Trophoblast cell (in vitro differentiated cells and primary cell): ENCODE measurements around the gene OGFOD2.

ENCODE experiments used
- DNase-seq, 2 donors: peaks; one replicate each; pipeline ENCODE4 v3.0.0-alpha.2; 2016
- H2AFZ ChIP-seq: 2 replicates; pipeline ENCODE4 v1.6.1; 2013; ENCODE audit warnings: low read length, moderate library complexity, mild to moderate bottlenecking; ENCODE audit not compliant: insufficient read depth, poor library complexity
- H2AK5ac ChIP-seq: 2 replicates; pipeline ENCODE4 v1.6.1; 2013; ENCODE audit warnings: mild to moderate bottlenecking, low read length
- H2BK120ac ChIP-seq: 2 replicates; pipeline ENCODE4 v1.6.1; 2013; ENCODE audit warnings: low read length, mild to moderate bottlenecking, moderate library complexity; ENCODE audit not compliant: insufficient read depth, poor library complexity
- H2BK12ac ChIP-seq: 2 replicates; pipeline ENCODE4 v1.6.1; 2013; ENCODE audit warnings: mild to moderate bottlenecking, low read length, moderate library complexity
- H2BK5ac ChIP-seq: 2 replicates; pipeline ENCODE4 v1.6.1; 2013; ENCODE audit warnings: low read length, low read depth, moderate library complexity, mild to moderate bottlenecking; ENCODE audit not compliant: poor library complexity
- H3K14ac ChIP-seq: 2 replicates; pipeline ENCODE4 v1.6.1; 2013; ENCODE audit warnings: mild to moderate bottlenecking, low read length
- H3K18ac ChIP-seq: 2 replicates; pipeline ENCODE4 v1.6.1; 2013; ENCODE audit warnings: mild to moderate bottlenecking, low read length
- H3K23ac ChIP-seq: 2 replicates; pipeline ENCODE4 v1.6.1; 2013; ENCODE audit warnings: low read length
- H3K27ac ChIP-seq: 2 replicates; pipeline ENCODE4 v1.5.1; 2013; ENCODE audit warnings: low read depth, mild to moderate bottlenecking, inconsistent platforms, low read length, moderate library complexity
- H3K27me3 ChIP-seq: 2 replicates; pipeline ENCODE4 v1.6.1; 2013; ENCODE audit warnings: inconsistent platforms, mild to moderate bottlenecking, low read length, moderate library complexity; ENCODE audit not compliant: insufficient read depth
- H3K36me3 ChIP-seq, 2 experiments: 1 replicate in 1 of 2; 2 replicates in 1 of 2; pipeline ENCODE4 v1.6.1; 2013; ENCODE audit warnings: low read length in 2 of 2, mild to moderate bottlenecking in 2 of 2, moderate library complexity in 1 of 2; ENCODE audit not compliant: insufficient read depth in 2 of 2, control insufficient read depth in 1 of 2
- H3K4ac ChIP-seq: 2 replicates; pipeline ENCODE4 v1.6.1; 2013; ENCODE audit warnings: low read depth, mild to moderate bottlenecking, low read length, moderate library complexity
- H3K4me1 ChIP-seq, 2 experiments: 1 replicate in 1 of 2; 2 replicates in 1 of 2; pipeline ENCODE4 v1.6.1; 2013; ENCODE audit warnings: low read length in 2 of 2, mild to moderate bottlenecking in 2 of 2, moderate library complexity in 1 of 2; ENCODE audit not compliant: insufficient read depth in 2 of 2, control insufficient read depth in 1 of 2
- H3K4me2 ChIP-seq: 2 replicates; pipeline ENCODE4 v1.6.1; 2013; ENCODE audit warnings: inconsistent platforms, mild to moderate bottlenecking, low read length, moderate library complexity
- H3K4me3 ChIP-seq: 2 replicates; pipeline ENCODE4 v1.5.1; 2013; ENCODE audit warnings: mild to moderate bottlenecking, low read depth, low read length, inconsistent platforms
- H3K79me1 ChIP-seq: one replicate; pipeline ENCODE4 v1.6.1; 2013; ENCODE audit warnings: low read length
- H3K79me2 ChIP-seq: 2 replicates; pipeline ENCODE4 v1.6.1; 2013; ENCODE audit warnings: low read length, mild to moderate bottlenecking; ENCODE audit not compliant: control insufficient read depth, insufficient read depth, poor library complexity
- H3K9ac ChIP-seq: 2 replicates; pipeline ENCODE4 v1.6.1; 2013; ENCODE audit warnings: mild to moderate bottlenecking, low read length
- H3K9me3 ChIP-seq: 2 replicates; pipeline ENCODE4 v1.6.1; 2013; ENCODE audit warnings: low read depth, mild to moderate bottlenecking, control low read depth, inconsistent platforms, low read length; ENCODE audit not compliant: insufficient read depth
- H4K12ac ChIP-seq: 2 replicates; pipeline ENCODE4 v1.6.1; 2013; ENCODE audit warnings: low read depth, mild to moderate bottlenecking, low read length, moderate library complexity
- H4K8ac ChIP-seq: 2 replicates; pipeline ENCODE4 v1.6.1; 2013; ENCODE audit warnings: low read depth, mild to moderate bottlenecking, low read length, moderate library complexity
- H4K91ac ChIP-seq: one replicate; pipeline ENCODE4 v1.6.1; 2013; ENCODE audit warnings: low read depth, mild to moderate bottlenecking, low read length, moderate library complexity
- WGBS: extraction: QIAGEN DNeasy Blood & Tissue Kit; methylation state at CpG from one replicate; pipeline ENCODE4 v1.1.7; 2013; ENCODE audit warnings: missing lambda C conversion rate; ENCODE audit not compliant: insufficient read length, insufficient coverage; ENCODE audit errors: extremely low coverage; 5-methylcytosine and 5-hydroxymethylcytosine counted together

OGFOD2 gene

DNA sequence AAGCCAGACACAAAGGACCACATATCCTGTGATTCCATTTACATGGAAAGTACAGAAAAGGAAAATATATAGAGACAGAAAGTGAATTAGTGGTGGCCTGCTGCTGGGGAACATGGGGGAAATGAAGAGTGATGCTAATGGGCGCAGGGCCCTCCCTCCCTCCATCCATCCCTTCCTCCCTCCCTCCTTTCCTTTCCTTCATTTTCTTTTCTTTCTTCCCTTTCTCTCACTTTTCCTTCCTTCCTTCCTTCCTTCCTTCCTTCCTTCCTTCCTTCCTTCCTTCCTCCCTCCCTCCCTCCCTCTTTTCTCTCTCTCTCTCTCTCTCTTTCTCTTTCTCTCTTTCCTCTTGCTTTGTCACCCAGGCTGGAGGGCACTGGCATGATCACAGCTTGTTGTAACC, 42.7 kb downstream of the OGFOD2 start:
- Histone ChIP-seq H3K27me3 (no peaks in the 10 kb centered on the region), H3K36me3 (no peaks in the 10 kb centered on the region), H3K4me1 (no peaks in the 10 kb centered on the region), H3K4me3 (no peak overlapping the region), H2BK120ac (no peak overlapping the region), H2AFZ (no peak overlapping the region), H4K8ac (no peak overlapping the region), H3K79me2 (no peaks in the 10 kb centered on the region), H3K4ac (no peak overlapping the region), H3K9me3 (no peaks in the 10 kb centered on the region), H2BK12ac (no peak overlapping the region), H3K23ac (no peak overlapping the region), H3K79me1 (no peaks in the 10 kb centered on the region), H3K9ac (no peak overlapping the region), H3K18ac (no peak overlapping the region), H3K4me2 (no peak overlapping the region), H4K91ac (no peak overlapping the region), H2AK5ac (no peak overlapping the region), H2BK5ac (no peak overlapping the region), H4K12ac (no peak overlapping the region), H3K14ac (no peak overlapping the region), H3K27ac (no peak overlapping the region)
- no CpG with 5 or more reads among the region's 1 CpG for WGBS
- DNase-seq: no peak

DNA sequence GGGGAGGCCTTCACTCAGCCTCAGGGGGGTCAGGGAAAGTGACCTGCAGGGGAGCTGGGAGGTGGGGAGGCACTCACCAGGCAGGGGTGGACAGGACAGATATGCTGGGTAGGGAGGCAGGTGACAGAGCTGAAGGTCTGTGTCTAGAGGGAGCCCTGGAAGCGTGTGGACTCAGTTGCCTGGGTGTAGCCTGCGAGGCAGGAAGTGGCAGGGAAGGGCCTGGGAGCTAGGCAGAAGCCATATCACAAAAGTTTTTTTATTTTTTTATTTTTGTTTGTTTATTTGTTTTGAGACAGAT, 44.7 kb downstream of the OGFOD2 start:
- Histone ChIP-seq H2BK12ac (no peak overlapping the region), H2BK5ac (no peak overlapping the region), H4K12ac (no peak overlapping the region), H3K23ac (no peak overlapping the region), H3K14ac (no peak overlapping the region), H3K79me2 (no peaks in the 10 kb centered on the region), H2BK120ac (no peak overlapping the region), H3K4me2 (no peak overlapping the region), H3K4me1 (no peaks in the 10 kb centered on the region), H2AK5ac (no peak overlapping the region), H2AFZ (no peak overlapping the region), H3K36me3 (no peaks in the 10 kb centered on the region), H3K4ac (no peak overlapping the region), H3K27me3 (no peaks in the 10 kb centered on the region), H3K4me3 (no peak overlapping the region), H3K9me3 (peaks cover 3% of the 10 kb centered on the region), H3K18ac (no peak overlapping the region), H4K91ac (peak overlapping the region; percentile 33), H4K8ac (no peak overlapping the region), H3K79me1 (no peaks in the 10 kb centered on the region), H3K27ac (no peak overlapping the region), H3K9ac (no peak overlapping the region)
- no CpG with 5 or more reads among the region's 2 CpGs for WGBS
- DNase-seq: no peak

DNA sequence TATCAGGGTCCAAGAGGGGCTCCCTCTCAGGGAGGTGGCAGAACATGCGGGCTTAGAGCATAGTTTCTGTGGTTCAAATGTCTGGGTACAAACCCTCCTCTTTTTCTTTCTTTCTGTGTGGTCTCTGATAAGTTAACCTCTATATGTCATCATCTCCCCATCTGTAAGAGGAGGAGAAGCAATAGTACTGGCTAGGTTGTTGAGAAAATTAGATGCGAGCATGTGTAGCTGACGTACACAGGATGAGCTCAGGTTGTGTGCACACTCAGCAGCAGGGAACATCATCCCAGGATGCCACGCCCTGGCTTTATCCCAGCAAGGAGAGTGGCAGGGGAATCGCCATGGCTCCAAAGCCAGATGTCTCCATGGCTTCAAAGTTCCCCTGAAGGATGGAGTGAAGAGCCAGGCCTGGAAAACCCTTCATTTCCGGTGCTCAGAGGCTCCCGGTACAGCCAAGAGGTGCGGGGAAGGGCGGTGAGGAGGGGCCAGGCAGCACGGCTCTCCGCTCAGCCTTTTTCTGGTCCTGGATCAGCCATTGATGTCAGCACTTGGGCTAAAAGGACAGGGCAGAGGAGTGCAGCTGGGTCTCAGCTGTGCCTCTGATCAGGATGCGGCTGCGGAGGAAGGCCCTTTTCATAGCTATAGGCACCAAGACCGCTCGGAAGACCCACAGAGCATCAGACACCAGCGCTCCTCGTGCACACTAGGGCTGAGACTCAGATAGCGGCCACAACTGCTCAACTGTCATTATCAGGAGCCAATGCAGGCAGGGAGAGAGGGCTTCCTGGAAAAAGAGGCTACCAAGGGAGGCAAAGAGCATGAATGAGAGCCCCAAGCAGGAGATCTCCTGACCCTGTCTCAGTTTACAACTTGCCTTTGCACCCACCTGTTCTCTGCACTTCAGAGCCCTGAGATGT, 46.9 kb downstream of the OGFOD2 start:
- H3K4me3 ChIP-seq: no peak overlapping the region
- no peak overlapping the region for H3K27ac ChIP-seq
- H4K8ac ChIP-seq: no peak overlapping the region
- H2AFZ ChIP-seq: no peak overlapping the region
- no peak overlapping the region for H2AK5ac ChIP-seq
- no peak overlapping the region for H4K12ac ChIP-seq
- H3K23ac ChIP-seq: no peak overlapping the region
- H2BK5ac ChIP-seq: no peak overlapping the region
- H3K79me1 ChIP-seq: no peaks in the 10 kb centered on the region
- no peak overlapping the region for H3K14ac ChIP-seq
- WGBS: no CpG with 5 or more reads among the region's 18 CpGs
- no peak for DNase-seq
- no peak overlapping the region for H2BK12ac ChIP-seq
- H3K4me2 ChIP-seq: no peak overlapping the region
- no peak overlapping the region for H2BK120ac ChIP-seq
- H3K4me1 ChIP-seq: peaks cover 0 to 2% of the 10 kb centered on the region in 2 experiments
- no peak overlapping the region for H3K18ac ChIP-seq
- H3K4ac ChIP-seq: no peak overlapping the region
- peaks cover 3% of the 10 kb centered on the region for H3K9me3 ChIP-seq
- H3K27me3 ChIP-seq: no peaks in the 10 kb centered on the region
- H3K9ac ChIP-seq: no peak overlapping the region
- H3K79me2 ChIP-seq: no peaks in the 10 kb centered on the region
- H4K91ac ChIP-seq: no peak overlapping the region
- no peaks in the 10 kb centered on the region for H3K36me3 ChIP-seq

DNA sequence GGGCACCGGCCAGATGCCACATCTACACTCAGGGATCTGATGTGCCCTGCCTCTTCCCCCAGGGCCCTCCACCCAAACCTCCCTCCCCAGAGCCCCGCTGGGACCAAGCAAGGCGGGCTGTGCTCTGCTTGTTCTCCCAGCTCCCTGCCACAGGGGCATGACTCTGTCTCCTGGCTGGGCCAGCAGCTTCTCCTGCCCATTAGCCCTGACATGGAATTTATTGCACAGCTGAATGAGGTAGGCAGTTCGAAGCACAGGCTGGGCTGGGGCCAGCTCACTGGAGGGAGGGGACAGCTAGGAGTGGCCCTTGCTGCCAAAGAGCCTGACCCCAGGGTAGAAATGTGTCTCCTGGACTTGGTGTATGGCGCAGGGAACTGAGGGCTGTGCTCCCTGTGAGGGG, 47.8 kb downstream of the OGFOD2 start:
- H3K4me2 ChIP-seq: no peak overlapping the region
- H3K9me3 ChIP-seq: peaks cover 3% of the 10 kb centered on the region
- no peak overlapping the region for H3K27ac ChIP-seq
- WGBS: no CpG with 5 or more reads among the region's 5 CpGs
- H4K12ac ChIP-seq: no peak overlapping the region
- H3K4me1 ChIP-seq: peaks cover 0 to 2% of the 10 kb centered on the region in 2 experiments
- no peak overlapping the region for H4K91ac ChIP-seq
- no peak overlapping the region for H2BK12ac ChIP-seq
- H3K79me2 ChIP-seq: no peaks in the 10 kb centered on the region
- no peak overlapping the region for H2AFZ ChIP-seq
- no peaks in the 10 kb centered on the region for H3K27me3 ChIP-seq
- no peak overlapping the region for H3K14ac ChIP-seq
- no peak overlapping the region for H3K23ac ChIP-seq
- H3K79me1 ChIP-seq: no peaks in the 10 kb centered on the region
- no peak overlapping the region for H3K18ac ChIP-seq
- H2BK120ac ChIP-seq: no peak overlapping the region
- DNase-seq: no peak
- H2AK5ac ChIP-seq: no peak overlapping the region
- no peak overlapping the region for H3K9ac ChIP-seq
- no peak overlapping the region for H3K4me3 ChIP-seq
- no peak overlapping the region for H2BK5ac ChIP-seq
- no peak overlapping the region for H3K4ac ChIP-seq
- no peaks in the 10 kb centered on the region for H3K36me3 ChIP-seq
- no peak overlapping the region for H4K8ac ChIP-seq
